ENCODE measurements around the gene ZNF441. TPM values are rescaled to one million over a fixed set of nuclear protein-coding genes. Genes with fewer than 3 reads are reported as not detected.

ZNF441 gene
- total and polyA plus RNA-seq, 8 donors: 1.7 to 29.4 (median 11.1) TPM

DNA sequence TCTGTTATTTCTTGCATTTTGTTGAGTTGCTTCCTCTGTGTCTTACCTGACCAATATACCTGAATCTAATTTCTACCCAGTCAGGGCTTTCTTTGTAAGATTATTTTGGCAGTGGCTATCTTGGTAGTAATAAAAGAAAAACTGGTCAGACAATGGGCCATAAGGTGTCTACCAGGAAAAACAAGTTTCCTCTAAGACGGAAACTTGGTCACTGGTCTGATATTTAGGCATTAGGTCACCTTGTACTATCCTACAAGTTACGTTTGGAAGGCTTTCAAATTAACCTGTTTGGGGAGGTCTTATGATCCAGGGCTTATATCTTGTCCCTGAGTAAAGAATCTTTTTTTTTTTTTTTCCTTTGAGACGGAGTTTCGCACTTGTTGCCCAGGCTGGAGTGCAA, 37.2 kb upstream of the ZNF441 start:
- H3K27me3 ChIP-seq: no peaks in the 10 kb centered on the region
- H3K4me3 ChIP-seq: no peak overlapping the region
- peaks cover 0 to 35% (median 5%) of the 10 kb centered on the region in 4 donors for H3K9me3 ChIP-seq
- no peak overlapping the region for H3K27ac ChIP-seq
- H3K4me1 ChIP-seq: no peaks in the 10 kb centered on the region
- intact Hi-C loops (cut with DNase I; ENCODE audit: low total_unique reads): no loop called here
- no peak for TF ChIP-seq POLR2AphosphoS5 (IDR thresholded peaks at IDR 0.05)
- no peak for TF ChIP-seq POLR2A (IDR thresholded peaks at IDR 0.05)
- TF ChIP-seq, protein P1, sequence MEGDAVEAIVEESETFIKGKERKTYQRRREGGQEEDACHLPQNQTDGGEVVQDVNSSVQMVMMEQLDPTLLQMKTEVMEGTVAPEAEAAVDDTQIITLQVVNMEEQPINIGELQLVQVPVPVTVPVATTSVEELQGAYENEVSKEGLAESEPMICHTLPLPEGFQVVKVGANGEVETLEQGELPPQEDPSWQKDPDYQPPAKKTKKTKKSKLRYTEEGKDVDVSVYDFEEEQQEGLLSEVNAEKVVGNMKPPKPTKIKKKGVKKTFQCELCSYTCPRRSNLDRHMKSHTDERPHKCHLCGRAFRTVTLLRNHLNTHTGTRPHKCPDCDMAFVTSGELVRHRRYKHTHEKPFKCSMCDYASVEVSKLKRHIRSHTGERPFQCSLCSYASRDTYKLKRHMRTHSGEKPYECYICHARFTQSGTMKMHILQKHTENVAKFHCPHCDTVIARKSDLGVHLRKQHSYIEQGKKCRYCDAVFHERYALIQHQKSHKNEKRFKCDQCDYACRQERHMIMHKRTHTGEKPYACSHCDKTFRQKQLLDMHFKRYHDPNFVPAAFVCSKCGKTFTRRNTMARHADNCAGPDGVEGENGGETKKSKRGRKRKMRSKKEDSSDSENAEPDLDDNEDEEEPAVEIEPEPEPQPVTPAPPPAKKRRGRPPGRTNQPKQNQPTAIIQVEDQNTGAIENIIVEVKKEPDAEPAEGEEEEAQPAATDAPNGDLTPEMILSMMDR (IDR thresholded peaks at IDR 0.05): no peak
- no peak for TF ChIP-seq EP300 (IDR thresholded peaks at IDR 0.05)
- DNase-seq: no peak
- peaks cover 10 to 51% (median 33%) of the 10 kb centered on the region in 4 donors for H3K36me3 ChIP-seq
- WGBS, 5 donors: 84 to 94% (median 85%) methylated on average over 4 of the region's 4 CpGs

DNA sequence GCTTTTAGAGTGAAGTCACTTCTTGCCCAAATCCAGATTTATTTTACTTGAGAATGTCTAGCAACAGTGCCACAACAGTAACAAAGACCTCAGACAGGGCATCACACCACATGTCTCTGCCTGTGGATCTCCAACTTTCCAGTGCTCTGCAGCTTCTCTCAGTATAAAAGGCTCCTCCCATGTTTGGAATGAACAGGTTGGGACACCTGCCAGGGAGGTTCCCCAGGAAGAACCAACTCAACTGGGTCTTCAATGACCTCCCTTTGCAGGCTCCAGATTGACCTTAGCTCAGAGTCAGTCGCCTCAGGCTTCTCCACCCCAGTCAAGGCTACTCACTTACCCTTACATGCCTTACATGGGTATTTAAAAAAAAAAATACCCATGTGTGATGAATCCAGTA, 31.4 kb upstream of the ZNF441 start:
- WGBS, 5 donors: 69 to 95% (median 83%) methylated on average over 1 of the region's 1 CpG
- no peak overlapping the region for H3K4me3 ChIP-seq
- intact Hi-C loops (cut with DNase I; ENCODE audit: low total_unique reads): no loop called here

DNA sequence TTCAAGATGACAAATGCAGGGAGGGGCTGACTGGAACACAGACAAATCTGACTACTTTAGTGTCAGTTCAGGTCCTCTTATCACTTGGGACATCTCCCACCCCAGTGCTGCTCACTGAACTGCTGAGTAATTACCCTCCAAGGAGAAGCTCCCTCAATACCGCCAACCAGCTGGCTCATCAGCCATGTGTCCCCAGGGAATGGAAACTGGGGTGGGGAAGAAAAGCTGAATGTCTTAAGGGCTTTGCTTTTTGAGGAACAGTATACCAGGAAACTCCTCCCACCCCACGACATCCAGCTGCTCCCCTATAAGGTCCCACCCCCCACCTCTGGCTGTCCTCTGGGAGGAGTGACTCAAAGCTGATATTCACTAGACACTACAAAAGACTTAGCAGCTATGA, 30.1 kb upstream of the ZNF441 start:
- WGBS, 5 donors: 31 to 50% (median 46%) methylated on average over 2 of the region's 2 CpGs
- peak in 1 of 2 donors; percentile 49 for DNase-seq

More for the DNA sequence above, 31.4 kb upstream of the ZNF441 start:
- H3K27ac ChIP-seq: no peak overlapping the region
- peak in 1 of 2 donors; percentile 5 for DNase-seq
- H3K4me1 ChIP-seq: peaks cover 17 to 34% (median 31%) of the 10 kb centered on the region in 4 donors
- no peaks in the 10 kb centered on the region for H3K9me3 ChIP-seq
- H3K36me3 ChIP-seq: peaks cover 0 to 12% (median 8%) of the 10 kb centered on the region in 4 donors
- H3K27me3 ChIP-seq: no peaks in the 10 kb centered on the region
- TF ChIP-seq, protein P1 (IDR thresholded peaks at IDR 0.05): no peak
- no peak for TF ChIP-seq POLR2A (IDR thresholded peaks at IDR 0.05)
- no peak for TF ChIP-seq POLR2AphosphoS5 (IDR thresholded peaks at IDR 0.05)
- TF ChIP-seq EP300 (IDR thresholded peaks at IDR 0.05): no peak

DNA sequence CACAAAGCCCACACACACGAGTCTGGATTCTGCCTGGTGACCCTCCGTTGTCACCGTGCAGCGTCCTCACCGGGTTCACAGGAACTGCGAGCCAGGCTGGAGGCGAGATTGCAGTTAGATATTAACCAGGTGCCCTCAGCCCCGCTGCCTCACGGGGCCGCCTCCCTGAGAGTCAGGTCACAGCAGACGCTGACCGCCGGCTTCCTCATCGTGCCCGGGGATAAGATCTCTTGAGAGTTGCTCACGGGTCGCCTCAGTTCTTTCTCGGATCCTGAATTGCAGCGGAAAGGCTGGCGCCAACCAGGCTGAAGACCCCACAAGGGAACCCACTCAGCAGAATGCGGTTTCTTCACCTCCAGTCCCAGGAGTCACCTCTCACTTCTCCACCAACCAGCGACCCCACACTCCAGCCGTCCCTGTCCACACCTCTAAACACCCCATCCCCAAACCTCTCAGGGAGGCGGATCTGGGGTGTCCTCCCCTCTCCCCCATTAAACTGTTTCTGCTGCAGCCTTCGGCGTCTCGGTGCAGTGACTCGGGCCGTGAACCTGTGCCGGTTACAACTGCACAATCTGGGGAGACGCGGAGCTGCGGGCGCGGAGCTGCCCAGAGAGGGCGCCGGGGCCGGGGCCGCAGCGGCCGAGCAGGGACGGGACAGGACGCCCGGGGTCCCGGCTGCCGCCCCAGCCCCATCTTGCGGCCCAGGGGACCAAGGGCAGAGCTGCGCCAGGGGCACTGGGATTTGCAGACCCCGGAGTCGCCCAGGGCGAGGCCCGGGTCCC, 28.6 kb upstream of the ZNF441 start:
- 0 to 1% (median 0%) methylated on average over 45 to 52 of the region's 52 CpGs for WGBS, 5 donors
- intact Hi-C loops (cut with DNase I; ENCODE audit: low total_unique reads): no loop called here
- TF ChIP-seq, protein P1 (IDR thresholded peaks at IDR 0.05): no peak
- TF ChIP-seq POLR2AphosphoS5 (IDR thresholded peaks at IDR 0.05): peak in 2 of 3 donors; percentile 35 to 63
- TF ChIP-seq EP300 (IDR thresholded peaks at IDR 0.05): no peak
- peak in 1 of 4 donors; percentile 27 for TF ChIP-seq POLR2A (IDR thresholded peaks at IDR 0.05)
- Histone ChIP-seq H3K27me3 (no peaks in the 10 kb centered on the region), H3K9me3 (no peaks in the 10 kb centered on the region), H3K36me3 (no peaks in the 10 kb centered on the region), H3K27ac (peak overlapping the region; percentile 91 to 98 (median 95)), H3K4me1 (peaks cover 17 to 34% (median 31%) of the 10 kb centered on the region in 4 donors), H3K4me3 (peak overlapping the region; percentile 74 to 98 (median 93))
- peak; percentile 82 to 85 for DNase-seq

More for the DNA sequence above, 30.1 kb upstream of the ZNF441 start:
- Histone ChIP-seq H3K4me3 (no peak overlapping the region), H3K9me3 (no peaks in the 10 kb centered on the region), H3K4me1 (peaks cover 17 to 34% (median 31%) of the 10 kb centered on the region in 4 donors), H3K27me3 (no peaks in the 10 kb centered on the region), H3K36me3 (no peaks in the 10 kb centered on the region), H3K27ac (no peak overlapping the region)
- intact Hi-C loops (cut with DNase I; ENCODE audit: low total_unique reads): no loop called here
- TF ChIP-seq, protein P1 (IDR thresholded peaks at IDR 0.05): no peak
- TF ChIP-seq POLR2AphosphoS5 (IDR thresholded peaks at IDR 0.05) (no peak), POLR2A (IDR thresholded peaks at IDR 0.05) (no peak), EP300 (IDR thresholded peaks at IDR 0.05) (no peak)

Data from stomach (tissue), 9 donors.